MCF 10A (cell line): ENCODE data around the gene HMCES. TPM values are rescaled to one million over a fixed set of nuclear protein-coding genes. Genes with fewer than 3 reads are reported as not detected.

Experiments used
- BruUV-seq: library from RNA; stranded (reverse); fragments of 400-500 nt; replicated peaks from 2 replicates; lab custom pipeline; 2021; lab: Mats Ljungman, UMichigan
- CTCF ChIA-PET: fragments of 300-600 bp; sonication (Branson Sonifier 250); formaldehyde crosslinking; extraction: SDS; loops from one replicate; lab custom pipeline; 2021; ENCODE audit warnings: antibody characterized with exemption, inconsistent platforms; lab: Yijun Ruan, JAX
- POLR2A ChIA-PET: fragments of 300-600, 350-650 bp; sonication (Branson Sonifier 250); formaldehyde crosslinking; extraction: SDS; loops from one replicate; lab custom pipeline; 2020; ENCODE audit warnings: antibody characterized with exemption, inconsistent platforms; lab: Yijun Ruan, JAX
- DNase-seq: peaks from one replicate; pipeline ENCODE4 v3.0.0-alpha.2; 2018; ENCODE audit not compliant: unreplicated experiment
- H3K27ac Mint-ChIP-seq: one replicate; pipeline ENCODE4 v1.8.0; 2022; ENCODE audit warnings: mild to moderate bottlenecking, low read depth, mixed read lengths; ENCODE audit not compliant: unreplicated experiment
- H3K27me3 Mint-ChIP-seq: one replicate; pipeline ENCODE4 v1.8.0; 2022; ENCODE audit warnings: mixed read lengths; ENCODE audit not compliant: insufficient read depth, unreplicated experiment
- H3K36me3 Mint-ChIP-seq: one replicate; pipeline ENCODE4 v1.8.0; 2022; ENCODE audit warnings: mild to moderate bottlenecking, moderate library complexity, mixed read lengths; ENCODE audit not compliant: insufficient read depth, unreplicated experiment
- H3K4me1 Mint-ChIP-seq: one replicate; pipeline ENCODE4 v1.8.0; 2022; ENCODE audit warnings: mixed read lengths; ENCODE audit not compliant: insufficient read depth, unreplicated experiment
- H3K4me3 Mint-ChIP-seq: one replicate; pipeline ENCODE4 v1.8.0; 2022; ENCODE audit warnings: mild to moderate bottlenecking, moderate library complexity, mixed read lengths; ENCODE audit not compliant: unreplicated experiment
- H3K9me3 Mint-ChIP-seq: one replicate; pipeline ENCODE4 v1.8.0; 2022; ENCODE audit warnings: mixed read lengths; ENCODE audit not compliant: unreplicated experiment
- intact Hi-C: fragments of 100-400 bp; cut with micrococcal nuclease; formaldehyde crosslinking; loops from 2 replicates; pipeline ENCODE4 v1.14.1; 2022
- total RNA-seq: library from RNA; stranded (reverse); gene quantifications from 2 replicates; pipeline ENCODE4 v1.2.3, GENCODE V29; 2022
- TF ChIP-seq, protein P1 (sequence below): fragments of 200-600 bp; IDR thresholded peaks from one replicate; pipeline ENCODE4 v1.8.0; 2022; ENCODE audit warnings: antibody characterized with exemption, mild to moderate bottlenecking; ENCODE audit not compliant: unreplicated experiment

The HMCES gene
- total RNA-seq, 1 experiment from 2014 or later: 42.8 TPM

DNA sequence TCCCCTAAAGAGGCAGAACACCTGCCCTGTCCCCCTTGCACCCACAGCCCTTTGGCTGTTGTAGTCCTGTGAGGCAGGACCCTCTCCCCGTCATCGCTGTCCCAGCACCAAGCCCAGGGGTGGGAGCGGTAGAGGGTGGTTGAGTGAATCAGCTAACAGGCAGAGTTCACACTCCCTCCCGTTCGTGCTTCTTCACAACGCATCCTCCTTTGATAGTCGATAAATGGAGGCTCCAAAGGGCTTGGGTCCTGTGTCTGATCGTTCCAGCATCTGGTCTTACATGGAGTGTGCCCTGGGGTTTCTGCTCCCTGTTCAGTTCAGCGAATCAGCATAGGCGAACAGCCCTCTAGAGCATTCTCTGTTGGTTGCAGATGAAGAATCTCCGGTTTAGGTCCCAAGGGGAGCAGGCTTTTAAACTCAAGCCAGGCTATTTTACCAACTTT, 820 bp upstream of the HMCES start:
- Mint-ChIP-seq H3K4me1 (peaks cover 8% of the 10 kb centered on the region), H3K36me3 (peaks cover 55% of the 10 kb centered on the region), H3K9me3 (no peaks in the 10 kb centered on the region), H3K27me3 (no peaks in the 10 kb centered on the region), H3K27ac (peak overlapping the region; percentile 90), H3K4me3 (peak overlapping the region; percentile 97)
- TF ChIP-seq, protein P1, sequence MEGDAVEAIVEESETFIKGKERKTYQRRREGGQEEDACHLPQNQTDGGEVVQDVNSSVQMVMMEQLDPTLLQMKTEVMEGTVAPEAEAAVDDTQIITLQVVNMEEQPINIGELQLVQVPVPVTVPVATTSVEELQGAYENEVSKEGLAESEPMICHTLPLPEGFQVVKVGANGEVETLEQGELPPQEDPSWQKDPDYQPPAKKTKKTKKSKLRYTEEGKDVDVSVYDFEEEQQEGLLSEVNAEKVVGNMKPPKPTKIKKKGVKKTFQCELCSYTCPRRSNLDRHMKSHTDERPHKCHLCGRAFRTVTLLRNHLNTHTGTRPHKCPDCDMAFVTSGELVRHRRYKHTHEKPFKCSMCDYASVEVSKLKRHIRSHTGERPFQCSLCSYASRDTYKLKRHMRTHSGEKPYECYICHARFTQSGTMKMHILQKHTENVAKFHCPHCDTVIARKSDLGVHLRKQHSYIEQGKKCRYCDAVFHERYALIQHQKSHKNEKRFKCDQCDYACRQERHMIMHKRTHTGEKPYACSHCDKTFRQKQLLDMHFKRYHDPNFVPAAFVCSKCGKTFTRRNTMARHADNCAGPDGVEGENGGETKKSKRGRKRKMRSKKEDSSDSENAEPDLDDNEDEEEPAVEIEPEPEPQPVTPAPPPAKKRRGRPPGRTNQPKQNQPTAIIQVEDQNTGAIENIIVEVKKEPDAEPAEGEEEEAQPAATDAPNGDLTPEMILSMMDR: no peak
- POLR2A ChIA-PET: interaction anchor here (0.8 to 5.7 kb wide), 9 partner anchors 11 to 151 kb away, joined by 3 to 56 read pairs (median 8); partner anchors contain the start of genes COPG1 and EFCAB12
- intact Hi-C loops: loop anchor here (2.0 kb wide), 1 partner anchor 37 kb away; no protein-coding TSS in a partner anchor
- no peak for DNase-seq
- BruUV-seq: no TSS peak
- CTCF ChIA-PET: interaction anchor here (0.7 to 1.6 kb wide), 2 partner anchors 22 to 39 kb away, joined by 3 to 7 read pairs; a partner anchor contains a TSS

DNA sequence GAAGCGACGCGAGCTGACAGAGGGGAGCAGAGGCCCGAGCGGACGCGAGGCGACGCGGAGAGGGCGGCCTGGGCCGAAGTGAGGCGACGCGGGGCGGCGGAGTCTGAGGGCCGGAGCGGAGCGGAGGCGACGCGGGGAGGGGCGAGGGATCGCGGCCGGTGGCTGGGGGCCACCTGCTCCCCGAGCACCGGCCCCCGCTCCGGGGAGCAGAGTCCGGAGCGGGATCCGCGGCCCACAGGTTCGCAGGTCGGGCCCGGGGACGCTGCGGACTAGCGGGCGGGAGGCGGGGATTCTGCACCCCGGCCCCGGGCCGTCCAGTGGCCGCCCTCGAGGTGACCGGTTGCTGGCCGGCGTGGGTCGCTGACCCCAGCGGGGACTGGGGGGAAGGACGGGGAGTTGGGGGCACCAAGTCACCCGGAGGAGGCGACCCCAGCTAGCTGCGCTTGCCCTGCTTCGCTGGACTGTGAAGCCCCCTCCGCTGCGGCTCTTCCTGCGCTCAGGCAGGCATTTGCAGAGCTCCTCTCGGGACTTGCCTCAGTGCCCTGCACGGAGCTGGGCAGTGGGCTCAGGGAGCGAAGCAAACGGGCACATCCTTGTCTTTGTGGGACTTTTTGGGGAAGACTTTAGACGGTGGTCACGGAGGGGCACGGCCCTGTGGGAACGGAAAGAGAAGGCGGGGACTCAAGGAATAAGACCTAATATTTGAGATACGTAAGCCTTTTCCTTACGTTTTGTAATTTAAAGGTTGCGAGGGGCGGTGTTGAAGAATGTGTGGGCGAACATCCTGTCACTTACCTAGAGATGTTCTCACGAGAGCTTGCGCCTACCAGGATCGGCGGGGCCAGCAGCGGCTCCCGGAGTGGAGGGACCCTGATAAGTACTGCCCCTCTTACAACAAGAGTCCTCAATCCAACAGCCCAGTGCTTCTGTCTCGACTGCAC, 566 bp downstream of the HMCES start:
- H3K9me3 Mint-ChIP-seq: no peaks in the 10 kb centered on the region
- peaks cover 41% of the 10 kb centered on the region for H3K36me3 Mint-ChIP-seq
- CTCF ChIA-PET: interaction anchor here (0.5 to 1.6 kb wide), 8 partner anchors 9 to 1471 kb away, joined by 3 to 7 read pairs (median 3); a partner anchor contains a TSS
- TF ChIP-seq, protein P1: no peak
- H3K27ac Mint-ChIP-seq: peak overlapping the region; percentile 90
- no peaks in the 10 kb centered on the region for H3K27me3 Mint-ChIP-seq
- H3K4me1 Mint-ChIP-seq: peaks cover 10% of the 10 kb centered on the region
- H3K4me3 Mint-ChIP-seq: peak overlapping the region; percentile 97
- BruUV-seq: no TSS peak
- intact Hi-C loops: loop anchor here (2.0 kb wide), 1 partner anchor 36 kb away; no protein-coding TSS in a partner anchor
- peak; percentile 65 for DNase-seq
- POLR2A ChIA-PET: interaction anchor here (0.6 to 5.7 kb wide), 21 partner anchors 11 to 226 kb away, joined by 3 to 56 read pairs (median 4); partner anchors contain the start of genes COPG1, EFCAB12, IFT122 and MBD4

DNA sequence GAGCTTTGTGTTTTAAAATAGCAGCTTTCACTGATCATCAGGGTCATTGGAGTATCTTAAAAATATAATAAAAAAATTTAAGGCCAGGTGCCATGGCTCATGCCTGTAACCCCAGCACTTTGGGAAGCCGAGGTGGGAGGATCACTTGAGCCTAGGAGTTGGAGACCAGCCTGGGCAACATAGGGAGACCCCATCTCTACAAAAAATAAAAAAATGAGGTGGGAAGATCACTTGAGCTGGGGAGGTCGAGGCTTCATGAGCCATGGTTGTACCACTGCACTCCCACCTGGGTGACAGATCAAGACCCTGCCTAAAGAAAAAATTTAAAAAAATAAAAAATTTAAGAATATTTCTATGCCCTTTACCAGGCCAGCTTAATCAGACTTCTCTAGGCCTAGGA, 1.5 kb downstream of the HMCES start:
- intact Hi-C loops: no loop called here
- TF ChIP-seq, protein P1: no peak
- peaks cover 34% of the 10 kb centered on the region for H3K36me3 Mint-ChIP-seq
- DNase-seq: no peak
- ChIA-PET POLR2A (interaction anchor here (0.6 to 5.7 kb wide), 11 partner anchors 9 to 160 kb away, joined by 3 to 56 read pairs (median 4); partner anchors contain the start of genes COPG1, IFT122 and MBD4), CTCF (interaction anchor here (0.6 to 1.3 kb wide), 3 partner anchors 8 to 394 kb away, joined by 3 read pairs; no protein-coding TSS in a partner anchor)
- no peaks in the 10 kb centered on the region for H3K9me3 Mint-ChIP-seq
- H3K27ac Mint-ChIP-seq: no peak overlapping the region
- H3K27me3 Mint-ChIP-seq: no peaks in the 10 kb centered on the region
- peak overlapping the region; percentile 97 for H3K4me3 Mint-ChIP-seq
- H3K4me1 Mint-ChIP-seq: peaks cover 10% of the 10 kb centered on the region
- BruUV-seq: no TSS peak

DNA sequence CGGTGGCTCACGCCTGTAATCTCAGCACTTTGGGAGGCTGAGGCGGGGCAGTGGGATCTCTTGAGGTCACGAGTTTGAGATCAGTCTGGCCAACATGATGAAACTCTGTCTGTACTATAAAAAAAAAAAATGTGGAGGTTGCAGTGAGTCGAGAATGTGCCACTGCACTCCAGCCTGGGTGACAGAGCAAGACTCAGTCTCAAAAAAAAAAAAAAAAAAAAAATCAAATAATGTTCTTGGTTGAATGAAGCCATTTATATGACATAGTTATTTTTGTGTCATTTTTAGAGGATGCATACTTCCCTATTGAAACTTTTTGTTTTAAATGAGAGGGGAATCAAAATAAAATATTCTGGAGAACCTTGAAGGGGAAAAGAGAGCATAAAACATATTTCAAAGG, 3.1 kb downstream of the HMCES start:
- BruUV-seq: no TSS peak
- no peaks in the 10 kb centered on the region for H3K9me3 Mint-ChIP-seq
- H3K27me3 Mint-ChIP-seq: no peaks in the 10 kb centered on the region

More for the DNA sequence above, 3.1 kb downstream of the HMCES start:
- intact Hi-C loops: no loop called here
- H3K36me3 Mint-ChIP-seq: peaks cover 30% of the 10 kb centered on the region
- TF ChIP-seq, protein P1: no peak
- H3K4me3 Mint-ChIP-seq: no peak overlapping the region
- POLR2A ChIA-PET: interaction anchor here (0.8 to 1.0 kb wide), 2 partner anchors 29 to 158 kb away, joined by 3 to 5 read pairs; partner anchors contain the start of genes IFT122 and MBD4
- H3K27ac Mint-ChIP-seq: peak overlapping the region; percentile 75
- H3K4me1 Mint-ChIP-seq: peaks cover 10% of the 10 kb centered on the region
- CTCF ChIA-PET: no interaction called here
- no peak for DNase-seq
